HG03571 (cell line): Measurements from ENCODE around the gene SUCLA2.
"Not testable (repeated sequence)": the region's sequence is repeated elsewhere in the genome, so short reads cannot be mapped to it uniquely, and the experiment has no call there.

Source experiments
- ATAC-seq: cut with Tn5 transposase; IDR thresholded peaks from one replicate; pipeline ENCODE4 v1.9.1; 2021; ENCODE audit not compliant: unreplicated experiment

SUCLA2 gene

DNA sequence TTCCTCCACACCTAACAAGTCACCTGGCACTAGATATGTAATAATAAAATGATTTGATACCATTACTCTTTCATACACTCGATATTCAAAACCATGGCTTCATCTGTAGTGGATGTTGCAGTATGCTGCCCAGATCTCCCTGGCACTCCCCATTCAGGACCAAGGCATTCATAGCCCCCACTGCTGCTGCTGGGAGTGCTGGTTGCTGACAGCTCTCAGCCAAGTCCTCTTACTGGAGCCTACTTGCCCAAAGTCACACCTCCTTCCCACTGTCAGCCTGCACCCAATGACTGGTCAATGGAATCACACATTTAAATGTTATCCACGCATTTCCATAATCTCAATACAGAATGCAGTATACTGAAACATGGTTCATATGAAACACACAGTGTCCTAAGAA, 3.7 kb downstream of the SUCLA2 start:
- ATAC-seq, result no peak

DNA sequence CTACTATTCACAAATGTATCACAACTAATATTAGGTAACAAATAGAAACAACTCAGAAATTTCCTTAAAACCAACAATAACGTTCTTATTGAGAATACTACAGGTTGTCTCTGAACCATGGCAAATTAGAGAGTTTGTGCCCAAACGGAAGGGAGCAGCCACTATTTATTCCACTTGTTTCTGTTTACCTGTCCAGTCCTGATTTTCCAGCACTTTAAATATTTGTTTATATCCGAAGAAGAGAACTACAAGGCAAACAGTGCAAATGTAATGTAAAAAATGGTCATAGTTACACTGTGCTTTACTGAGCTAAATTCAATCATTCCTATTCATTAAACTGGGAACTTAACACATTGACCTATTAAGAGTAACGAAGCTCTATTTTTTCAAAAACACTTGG, 9.2 kb downstream of the SUCLA2 start:
- ATAC-seq, result no peak

DNA sequence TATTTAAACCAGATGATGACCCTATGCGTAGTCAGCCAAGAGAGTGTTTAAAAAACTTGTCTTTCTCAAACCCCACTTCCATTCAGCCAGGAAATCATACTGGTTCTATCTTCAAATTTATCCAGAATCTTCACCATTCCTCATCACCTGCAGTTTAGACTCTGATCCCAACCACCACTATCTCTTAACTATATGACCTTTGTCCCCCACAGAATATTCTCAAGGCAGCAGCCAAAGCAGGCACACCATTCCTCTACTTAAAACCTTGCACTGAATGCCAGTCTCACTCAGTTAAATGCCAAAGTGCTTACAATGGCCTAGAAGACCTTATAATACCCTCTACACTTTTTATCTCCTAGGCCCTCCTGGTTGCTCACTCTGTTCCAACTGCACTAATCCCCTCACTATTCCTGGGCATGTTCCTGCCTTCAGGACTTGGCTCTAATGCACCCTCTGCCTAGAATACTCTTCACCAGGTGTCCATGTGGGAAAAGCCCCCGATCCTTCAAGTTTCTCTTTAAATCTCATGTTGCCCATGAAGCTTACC, 10.1 kb downstream of the SUCLA2 start:
- no peak for ATAC-seq

DNA sequence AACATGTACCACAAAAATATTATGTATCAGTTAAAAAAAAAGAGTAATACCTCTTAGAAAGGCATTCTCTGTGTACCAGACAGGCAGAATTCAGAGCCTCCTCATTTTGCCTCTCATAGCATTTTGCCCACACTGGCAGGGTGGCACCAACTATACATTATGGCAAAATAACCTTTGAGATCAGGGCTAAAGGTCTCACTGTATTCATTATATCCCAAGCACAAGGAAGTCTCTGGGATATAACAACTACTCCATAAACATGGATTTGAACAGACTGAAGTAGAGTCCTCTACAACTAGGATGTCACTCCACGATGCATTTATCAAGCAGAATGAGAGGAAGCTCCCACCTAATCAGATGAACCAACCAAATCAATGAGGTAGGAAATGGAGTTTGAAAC, 10.6 kb downstream of the SUCLA2 start:
- ATAC-seq, result no peak

- ATAC-seq, result no peak
Observed at GRCh38 chr13:47983070-47983469, 18.0 kb downstream of the SUCLA2 start.

GRCh38 chr13:47976325-47976724, 24.7 kb downstream of the SUCLA2 start:
- ATAC-seq, result no peak

DNA sequence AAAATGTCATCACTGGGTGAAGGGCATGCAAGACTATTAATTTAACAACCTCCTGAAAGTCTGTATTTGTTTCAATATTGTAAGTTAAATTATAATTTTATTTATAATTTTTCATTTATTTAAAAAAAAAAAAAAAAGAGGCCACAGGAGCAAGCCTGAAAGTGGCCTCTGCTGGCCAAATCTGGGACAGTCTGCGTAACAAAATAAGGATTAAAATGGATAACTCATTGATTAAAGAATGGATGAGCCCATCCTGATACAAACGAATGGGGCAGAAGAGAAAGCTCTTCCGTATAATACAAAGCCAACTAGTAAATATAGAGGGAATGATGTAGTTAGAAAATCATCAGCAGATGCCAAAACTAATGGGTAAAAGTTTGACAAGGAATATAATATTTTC, 36.2 kb downstream of the SUCLA2 start:
- ATAC-seq, result no peak

GRCh38 chr13:47962237-47962636, 38.8 kb downstream of the SUCLA2 start:
- ATAC-seq, result no peak

DNA sequence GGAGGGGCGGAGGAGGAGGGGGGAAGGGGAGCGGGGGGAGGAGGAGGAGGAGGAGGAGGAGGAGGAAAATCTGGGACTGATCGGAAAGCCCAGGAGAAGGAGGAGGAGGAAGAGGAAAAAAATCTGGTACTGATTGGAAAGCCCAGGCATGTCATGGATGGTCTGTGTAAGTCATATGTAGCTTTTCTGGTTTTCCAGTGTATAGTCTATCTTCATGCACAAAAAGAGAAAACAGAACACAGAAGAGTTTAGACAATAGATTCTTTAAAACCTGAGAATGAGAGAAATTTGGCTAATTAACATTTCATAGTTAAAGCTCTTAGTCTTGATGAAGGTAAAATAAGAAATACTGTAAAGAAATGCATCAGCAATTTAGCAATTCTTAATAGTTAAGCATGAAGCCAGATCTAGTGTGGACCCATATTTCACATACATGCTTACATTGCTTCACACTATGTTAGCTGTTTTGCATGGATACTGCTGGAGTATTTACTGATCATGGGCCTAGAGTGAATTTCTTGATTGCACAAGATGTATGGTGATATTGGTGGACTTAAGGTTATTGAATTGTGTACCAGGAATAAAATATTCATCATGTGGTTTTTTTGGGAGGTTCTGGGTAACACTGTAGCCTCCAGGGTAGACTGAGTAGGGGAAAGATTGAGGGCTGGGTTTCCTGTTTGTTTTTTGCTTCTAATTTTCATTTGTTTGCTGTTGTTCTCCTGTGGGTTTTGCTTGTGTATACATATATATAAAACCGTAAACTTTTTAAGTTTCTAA, 41.4 kb downstream of the SUCLA2 start:
- ATAC-seq, result no peak

GRCh38 chr13:47957073-47957472, 44.0 kb downstream of the SUCLA2 start:
- no peak for ATAC-seq

- no peak for ATAC-seq
Observed at GRCh38 chr13:47955836-47956235, 45.2 kb downstream of the SUCLA2 start.

DNA sequence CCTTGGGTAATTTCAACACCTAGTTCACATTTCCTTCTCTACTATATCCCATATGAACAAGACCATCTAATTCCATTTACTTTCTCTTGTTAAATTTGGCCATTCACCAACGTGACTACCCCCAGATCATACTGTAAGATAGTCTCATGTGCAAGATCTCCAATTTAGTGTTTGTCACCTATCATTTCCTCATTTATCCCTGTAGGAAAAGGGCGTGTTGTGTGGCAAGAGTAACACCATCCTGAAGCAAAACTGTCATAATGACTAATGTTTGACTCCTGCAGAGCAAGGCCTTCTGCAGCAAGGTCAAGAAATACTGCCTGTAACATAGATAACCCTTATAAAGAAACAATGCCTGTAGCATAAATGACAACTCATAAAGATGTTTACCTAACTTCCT, 51.3 kb downstream of the SUCLA2 start:
- no peak for ATAC-seq

DNA sequence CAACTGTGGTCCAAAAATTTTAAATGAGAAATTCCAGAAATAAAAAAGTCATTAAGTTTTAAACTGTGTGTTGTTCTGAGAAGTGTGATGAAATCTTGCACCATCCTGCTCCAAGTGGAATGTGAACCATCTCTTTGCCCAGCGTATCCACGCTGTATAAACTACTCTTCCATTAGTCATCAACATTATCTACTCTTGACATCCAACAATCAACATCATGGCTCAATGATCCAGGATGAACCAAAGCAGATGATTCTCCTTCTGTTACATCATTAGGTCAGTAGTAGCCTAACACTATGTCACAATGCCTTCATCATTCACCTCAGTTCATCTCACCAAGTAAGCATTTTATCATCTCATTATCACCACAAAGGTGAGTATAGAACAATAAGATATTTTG, 55.3 kb downstream of the SUCLA2 start:
- no peak for ATAC-seq

- not testable (repeated sequence) for ATAC-seq
Observed at GRCh38 chr13:47945146-47945545, 55.9 kb downstream of the SUCLA2 start.

DNA sequence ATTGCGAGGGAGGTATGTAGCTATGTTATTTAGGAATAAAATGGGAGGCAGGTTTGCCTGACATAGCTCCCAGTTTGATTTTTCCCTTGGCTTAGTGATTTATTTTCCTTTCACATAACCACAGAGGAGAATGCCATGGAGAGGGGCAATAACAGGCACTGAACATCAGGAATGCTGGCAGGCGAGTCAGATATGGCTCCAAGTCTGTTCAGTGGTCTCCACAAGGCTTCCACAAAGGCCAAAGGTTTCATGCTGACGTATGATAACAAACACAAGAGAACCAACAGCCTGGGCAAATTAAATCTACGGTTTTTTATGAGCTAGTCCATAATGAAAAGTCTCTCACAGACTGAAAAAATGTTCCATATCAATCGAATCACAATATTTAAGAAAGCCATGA, 66.7 kb downstream of the SUCLA2 start:
- no peak for ATAC-seq

DNA sequence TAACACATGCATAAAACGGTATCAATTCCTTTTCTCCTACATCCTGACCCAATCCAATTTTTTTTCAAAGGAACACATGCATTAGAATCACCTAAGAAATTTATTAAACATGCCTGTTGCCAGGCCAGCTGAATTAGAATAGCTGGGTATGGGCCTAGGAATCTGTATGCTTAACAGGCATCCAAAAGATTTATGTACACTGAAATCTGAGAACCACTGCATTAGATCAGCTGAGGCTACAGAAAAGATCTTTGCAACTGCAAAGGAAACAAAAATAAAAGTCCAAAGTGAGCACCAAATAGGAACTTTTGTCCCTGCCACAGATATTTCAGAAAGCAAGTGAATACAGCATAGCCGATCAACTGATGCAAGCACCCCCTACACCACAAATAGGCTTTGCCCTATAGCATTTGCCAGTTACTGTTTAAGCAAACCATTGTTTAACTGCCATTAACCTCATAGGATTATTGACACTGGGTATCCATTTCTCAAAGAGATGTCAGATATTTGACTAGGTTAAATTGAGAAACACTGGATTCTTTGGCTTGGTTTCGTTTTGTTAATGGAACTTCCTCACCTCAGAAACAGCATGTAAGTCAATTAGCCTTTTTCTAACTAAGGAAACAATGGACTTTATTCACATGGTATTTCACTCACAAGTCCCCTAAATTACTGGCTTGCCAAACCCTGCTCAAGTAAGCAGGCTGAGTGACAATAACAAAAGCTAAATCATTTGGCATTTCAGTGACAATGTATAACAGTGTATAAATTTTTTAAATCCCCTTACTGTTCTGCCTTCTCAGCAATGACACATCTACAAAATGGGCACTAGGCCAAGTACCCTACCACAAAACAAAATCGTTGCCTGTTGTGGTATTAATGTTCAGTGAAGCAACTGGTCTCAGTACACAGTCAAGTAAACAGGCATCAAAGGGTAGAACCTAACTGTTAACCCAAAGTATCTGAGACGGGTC, 67.8 kb downstream of the SUCLA2 start:
- ATAC-seq, result no peak

DNA sequence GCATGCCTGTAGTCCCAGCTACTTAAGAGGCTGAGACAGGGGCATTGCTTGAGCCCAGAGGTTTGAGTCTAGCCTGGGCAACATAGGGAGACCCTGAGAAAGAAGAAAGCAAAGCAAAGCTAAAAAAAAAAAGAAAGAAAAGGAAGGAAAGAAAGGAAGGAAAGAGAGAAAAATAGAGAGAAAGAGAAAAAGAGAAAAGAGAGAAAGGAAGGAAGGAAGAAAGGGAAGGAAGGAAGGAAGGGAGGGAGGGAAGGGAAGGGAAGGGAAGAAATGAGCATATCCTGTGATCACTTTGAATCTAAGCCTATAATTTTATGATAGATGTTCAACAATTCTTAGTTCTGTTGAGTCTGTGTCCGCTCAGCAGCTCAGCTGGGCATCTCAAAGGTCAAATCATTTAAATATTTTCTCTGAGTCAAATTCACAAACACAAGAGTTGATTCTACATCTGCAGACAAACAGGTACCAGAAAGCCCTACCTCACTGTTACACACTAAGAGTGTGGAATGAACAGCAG, 70.4 kb downstream of the SUCLA2 start:
- no peak for ATAC-seq

DNA sequence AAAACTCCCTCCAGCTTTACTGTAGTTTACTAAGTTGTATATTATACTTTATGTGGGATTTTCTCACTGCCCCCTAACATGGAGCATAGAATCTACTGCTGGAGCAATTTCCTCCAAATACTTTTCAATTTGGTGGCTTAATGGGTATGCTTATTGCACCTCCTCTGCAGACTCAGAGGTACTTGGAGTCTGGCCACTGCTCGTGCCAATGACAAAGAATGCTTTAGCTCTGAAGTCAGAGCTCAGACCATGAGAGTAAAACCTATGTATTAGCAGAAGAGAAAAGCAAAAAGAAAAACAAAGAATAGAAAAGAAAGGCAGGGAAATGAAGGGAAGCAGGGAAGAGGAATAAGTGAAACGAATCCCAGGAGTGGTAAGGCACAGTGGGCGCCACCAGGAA, 71.9 kb downstream of the SUCLA2 start:
- no peak for ATAC-seq

DNA sequence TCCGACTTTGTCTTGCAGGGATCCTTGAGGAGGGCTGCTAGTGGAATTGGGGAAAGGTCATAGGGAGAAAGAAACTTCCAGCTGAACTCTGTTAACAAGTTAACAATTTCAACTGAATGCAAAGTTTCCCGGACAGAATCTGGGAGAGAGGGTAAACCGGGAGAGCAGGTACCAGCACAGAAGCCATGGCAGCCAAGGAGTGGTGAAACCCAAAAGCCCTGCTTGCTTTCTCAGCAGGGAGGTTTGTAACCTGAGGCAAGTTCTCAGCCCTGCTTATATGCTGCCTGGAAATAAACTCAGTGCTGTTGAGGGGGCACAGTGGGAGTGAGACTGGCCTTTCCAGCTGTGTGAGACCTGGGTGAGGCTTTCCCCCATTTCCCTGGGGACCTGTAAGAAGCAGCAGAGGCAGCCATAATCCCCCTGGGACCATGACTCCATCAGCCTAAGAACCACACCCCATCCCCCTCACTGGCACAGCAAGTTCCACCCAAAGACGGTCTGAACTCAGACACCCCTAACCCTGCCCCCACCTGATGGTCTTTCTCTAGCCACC, 84.0 kb downstream of the SUCLA2 start:
- no peak for ATAC-seq

DNA sequence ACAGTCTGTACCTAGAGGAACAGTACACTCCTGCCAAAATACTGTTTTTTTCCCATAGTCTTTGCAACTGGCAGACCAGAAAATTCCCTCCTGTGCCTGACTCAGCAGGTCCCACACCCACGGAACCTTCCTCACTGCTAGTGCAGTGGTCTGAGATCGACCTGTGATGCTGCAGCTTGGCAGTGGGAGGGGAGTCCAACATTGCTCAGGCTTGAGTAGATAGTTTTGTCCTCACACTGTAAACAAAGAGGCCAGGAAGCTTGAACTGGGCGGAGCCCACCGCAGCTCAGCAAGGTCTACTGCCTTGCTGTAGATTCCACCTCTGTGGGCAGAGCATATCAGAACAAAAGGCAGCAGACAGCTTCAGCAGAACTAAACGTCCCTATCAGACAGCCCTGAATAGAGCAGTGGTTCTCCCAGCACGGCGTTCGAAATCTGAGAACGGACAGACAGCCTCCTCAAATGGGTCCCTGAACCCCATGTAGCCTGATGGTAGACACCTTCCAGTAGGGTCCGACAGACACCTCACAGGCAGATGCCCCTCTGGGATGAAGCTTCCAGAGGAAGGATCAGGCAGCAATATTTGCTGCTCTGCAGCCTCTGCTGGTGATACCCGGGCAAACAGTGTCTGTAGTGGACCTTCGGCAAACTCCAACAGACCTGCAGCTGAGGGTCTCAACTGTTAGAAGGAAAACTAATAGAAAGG, 92.7 kb downstream of the SUCLA2 start:
- ATAC-seq, result no peak

GRCh38 chr13:47904891-47905290, 96.2 kb downstream of the SUCLA2 start:
- no peak for ATAC-seq
